ENCODE results near the gene PAX5.

The PAX5 gene

GRCh38 chr9:36960575-36960955, 73.5 kb downstream of the PAX5 start:
- no peak for DNase-seq (ENCODE audit: low read depth)

DNA sequence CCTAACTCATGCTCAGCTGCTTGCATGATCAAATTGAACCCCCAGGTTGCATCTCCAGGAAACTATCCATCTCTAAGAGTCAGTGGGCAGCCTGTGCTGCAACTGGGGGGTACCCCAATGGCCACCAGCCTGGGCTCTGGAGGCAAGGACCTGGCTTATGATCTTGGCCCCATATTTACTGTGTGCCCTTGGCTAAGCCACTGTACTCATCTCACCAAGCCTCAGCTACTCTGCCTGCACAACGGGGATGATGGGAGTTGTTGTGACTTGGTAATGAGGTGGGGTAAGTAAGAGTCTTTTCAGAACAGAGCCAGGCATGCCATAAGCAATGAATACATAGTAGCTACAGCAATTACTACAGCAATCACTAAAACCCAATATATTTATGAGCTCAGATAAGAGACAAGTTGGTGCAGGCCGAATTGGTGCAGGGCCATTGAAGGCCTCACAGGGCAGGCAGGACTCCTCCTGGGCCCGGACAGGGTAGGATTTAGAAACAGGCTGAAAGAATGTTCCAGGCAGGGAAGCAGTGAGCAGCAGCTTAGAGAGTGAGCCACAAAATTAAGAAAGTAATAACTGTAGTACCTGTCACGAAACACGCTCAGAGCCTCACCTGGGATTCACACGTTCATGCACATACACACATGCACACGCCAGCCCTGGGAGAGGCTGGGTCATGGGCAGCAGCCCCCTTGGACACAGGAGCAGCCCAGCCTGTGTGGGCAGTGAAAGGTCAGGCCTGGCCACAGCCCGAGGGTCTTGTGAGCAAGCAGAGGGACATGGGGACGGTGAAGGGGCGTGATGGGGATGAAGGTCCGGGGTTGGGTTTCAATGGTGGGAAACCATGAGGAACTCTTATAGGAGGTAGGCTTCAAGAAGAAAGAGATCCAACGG, 74.1 kb downstream of the PAX5 start:
- DNase-seq (ENCODE audit: low read depth): no peak

- DNase-seq (ENCODE audit: low read depth): no peak
Observed at GRCh38 chr9:36956908-36957307, 77.2 kb downstream of the PAX5 start.

DNA sequence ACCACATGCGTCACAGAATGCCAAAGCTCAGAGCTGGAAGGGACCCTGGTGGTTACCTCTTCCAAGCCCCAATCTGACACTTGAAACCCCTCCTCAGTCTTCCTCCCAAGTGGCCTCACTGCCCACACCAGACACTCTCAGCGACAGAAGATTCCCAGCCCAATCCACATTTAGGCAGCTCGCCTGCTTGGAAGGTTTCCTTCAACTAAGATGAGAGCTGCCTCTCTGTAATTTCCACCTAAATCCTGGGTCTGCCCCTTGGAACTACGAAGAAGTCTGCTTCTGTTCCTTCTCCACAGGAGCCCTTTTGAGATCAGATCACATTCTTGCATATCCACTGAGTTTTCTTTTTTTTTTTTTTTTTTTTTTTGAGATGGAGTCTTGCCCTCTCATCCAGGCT, 83.7 kb downstream of the PAX5 start:
- no peak for DNase-seq (ENCODE audit: low read depth)

- no peak for DNase-seq (ENCODE audit: low read depth)
Observed at GRCh38 chr9:36949466-36949865, 84.6 kb downstream of the PAX5 start.

GRCh38 chr9:36948051-36948450, 86.0 kb downstream of the PAX5 start:
- no peak for DNase-seq (ENCODE audit: low read depth)

- DNase-seq (ENCODE audit: low read depth): no peak
Observed at GRCh38 chr9:36946653-36947052, 87.4 kb downstream of the PAX5 start.

DNA sequence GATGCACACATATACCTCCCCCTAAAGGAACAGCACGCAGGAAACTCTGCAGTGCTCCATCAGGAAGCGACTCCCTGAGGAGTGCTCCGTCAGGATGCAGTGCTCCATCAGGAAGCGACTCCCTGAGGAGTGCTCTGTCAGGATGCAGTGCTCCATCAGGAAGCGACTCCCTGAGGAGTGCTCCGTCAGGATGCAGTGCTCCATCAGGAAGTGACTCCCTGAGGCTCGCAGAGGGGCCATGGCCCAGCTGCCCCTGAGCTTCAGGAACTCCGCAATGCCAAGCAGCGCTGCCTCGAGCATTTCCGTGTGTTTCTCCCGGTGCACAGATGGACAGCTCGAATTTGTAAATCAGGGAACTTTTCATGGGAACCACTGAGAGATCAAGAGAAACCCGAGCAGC, 88.1 kb downstream of the PAX5 start:
- no peak for DNase-seq (ENCODE audit: low read depth)

DNA sequence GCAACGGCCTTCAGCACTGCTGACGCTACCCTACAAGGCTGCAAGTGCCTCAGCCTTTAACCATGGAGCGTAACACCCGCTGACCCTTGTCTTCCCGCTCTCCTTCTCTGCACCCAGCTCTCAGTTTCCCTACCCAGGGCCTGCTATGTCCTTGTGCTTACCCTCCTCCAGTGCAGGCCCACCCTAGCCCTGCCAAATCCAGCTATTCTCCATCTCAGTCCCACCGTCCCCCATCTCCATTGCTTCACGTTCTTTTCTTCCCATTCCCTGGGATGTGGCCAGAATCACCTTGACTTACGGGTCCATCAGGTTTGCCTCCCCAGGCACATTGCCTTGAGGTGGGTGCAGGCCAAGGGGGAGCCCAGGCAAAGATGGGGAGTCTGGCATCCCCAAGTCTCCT, 91.2 kb downstream of the PAX5 start:
- DNase-seq (ENCODE audit: low read depth): no peak

DNA sequence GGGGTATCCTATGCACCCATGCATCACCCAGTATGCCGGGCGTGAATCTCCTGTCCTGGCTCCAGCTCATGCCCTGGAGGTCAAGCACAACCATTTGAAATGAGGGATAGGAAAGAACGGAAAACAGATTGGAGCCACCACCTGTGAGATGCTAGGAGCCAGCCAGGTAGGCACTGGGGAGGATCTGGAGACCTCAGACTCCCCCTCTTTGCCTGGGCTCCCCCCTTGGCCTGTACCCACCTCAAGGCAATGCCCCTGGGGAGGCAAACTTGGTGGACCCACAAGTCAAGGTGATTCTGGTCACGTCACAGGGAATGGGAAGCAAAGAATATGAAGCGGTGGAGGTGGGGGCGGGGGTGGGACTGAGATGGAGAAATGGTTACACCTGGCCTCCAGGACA, 92.6 kb downstream of the PAX5 start:
- DNase-seq (ENCODE audit: low read depth): no peak

DNA sequence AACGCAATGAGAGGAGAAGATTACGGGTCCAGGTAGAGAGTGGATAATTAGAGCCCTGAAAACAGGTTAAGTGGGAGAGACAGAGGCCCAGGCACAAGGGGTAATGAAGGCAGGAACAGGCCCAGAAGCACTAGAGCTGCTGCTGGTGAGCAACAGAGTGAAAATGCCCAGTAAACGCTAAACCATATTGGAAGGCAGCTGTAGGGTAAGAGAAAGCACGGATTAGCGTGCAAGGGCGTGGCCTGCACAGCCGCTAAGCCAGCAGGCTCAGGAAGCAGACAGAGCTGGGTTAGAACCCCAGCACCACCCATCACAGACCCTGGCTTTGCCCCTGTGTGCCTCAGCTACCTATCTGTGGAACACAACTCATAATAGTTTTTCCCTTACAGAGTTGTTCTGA, 93.2 kb downstream of the PAX5 start:
- no peak for DNase-seq (ENCODE audit: low read depth)

DNA sequence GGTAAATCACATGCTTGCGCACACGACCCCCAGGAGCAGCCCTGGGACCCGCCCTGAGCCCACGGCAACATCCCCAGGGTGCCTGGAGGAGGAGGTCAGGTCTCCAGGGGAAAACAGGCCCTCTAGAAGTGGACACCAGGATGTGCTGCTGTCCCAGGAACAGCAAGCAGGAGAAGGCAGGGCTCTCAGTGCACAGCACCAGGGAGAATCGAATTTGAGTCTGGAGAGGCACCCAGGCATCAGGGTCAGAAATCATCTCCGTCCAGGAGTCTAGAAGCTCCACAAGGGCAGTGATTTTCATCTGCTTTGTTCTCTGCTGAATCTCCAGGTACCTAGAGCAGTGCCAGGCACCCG, 93.6 kb downstream of the PAX5 start:
- DNase-seq (ENCODE audit: low read depth): no peak

GRCh38 chr9:36939655-36940499, 94.2 kb downstream of the PAX5 start:
- no peak for DNase-seq (ENCODE audit: low read depth)

DNA sequence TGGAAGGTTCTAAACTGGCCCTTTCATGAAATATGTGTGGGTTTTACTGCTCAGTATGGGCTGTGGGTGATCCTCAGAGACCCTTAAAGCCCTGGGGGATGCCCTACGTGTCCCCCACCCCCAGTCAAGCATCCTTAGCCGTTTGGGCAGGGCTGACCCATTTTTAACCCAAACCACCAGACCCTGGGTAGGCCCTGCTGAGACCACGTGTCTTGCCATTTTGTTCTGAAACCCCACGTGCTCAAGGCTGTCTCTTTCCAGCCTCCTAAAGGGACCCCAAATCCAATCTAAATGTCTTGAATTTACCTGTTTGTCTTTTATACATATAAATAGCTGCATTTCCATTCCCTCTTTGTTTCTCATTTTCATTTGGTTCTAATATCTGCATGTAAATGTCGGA, 94.9 kb downstream of the PAX5 start:
- DNase-seq (ENCODE audit: low read depth): no peak

GRCh38 chr9:36938617-36939016, 95.5 kb downstream of the PAX5 start:
- no peak for DNase-seq (ENCODE audit: low read depth)

DNA sequence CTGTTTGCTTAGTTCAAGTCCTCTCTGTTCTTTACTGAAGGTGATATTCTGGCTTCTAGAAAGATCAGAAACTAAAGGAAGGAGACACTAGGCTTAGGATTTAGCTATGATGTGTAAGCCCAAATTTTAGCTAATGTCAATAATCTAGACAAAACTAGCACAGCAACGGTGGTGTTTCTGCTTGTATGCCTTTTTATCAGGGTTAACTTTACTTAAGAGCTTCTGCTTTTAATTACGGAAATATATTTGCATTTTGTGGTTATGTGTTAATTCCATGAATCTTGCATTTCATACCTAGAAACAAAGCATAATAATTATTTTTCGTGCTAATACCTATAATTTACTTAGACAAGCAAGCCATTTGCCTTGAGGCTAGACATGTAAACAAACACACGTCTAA, 96.1 kb downstream of the PAX5 start:
- no peak for DNase-seq (ENCODE audit: low read depth)

- DNase-seq (ENCODE audit: low read depth): no peak
Observed at GRCh38 chr9:36937346-36937745, 96.7 kb downstream of the PAX5 start.

DNA sequence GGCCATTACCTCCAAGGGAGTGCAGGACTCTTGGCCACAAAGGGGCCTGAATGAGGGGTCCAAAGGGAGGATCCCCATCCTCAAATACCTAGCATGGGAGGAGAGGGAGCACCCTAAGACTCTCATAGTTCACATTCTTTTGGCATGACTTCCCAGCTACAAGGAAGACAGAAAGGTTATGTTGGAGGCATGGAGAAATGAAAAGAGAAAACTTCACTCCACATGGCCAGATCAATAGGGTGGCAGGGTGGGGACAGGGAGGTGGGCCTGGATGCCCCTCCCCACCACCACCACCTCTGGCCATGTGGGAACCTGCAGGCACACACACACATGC, 97.6 kb downstream of the PAX5 start:
- DNase-seq (ENCODE audit: low read depth): no peak

DNA sequence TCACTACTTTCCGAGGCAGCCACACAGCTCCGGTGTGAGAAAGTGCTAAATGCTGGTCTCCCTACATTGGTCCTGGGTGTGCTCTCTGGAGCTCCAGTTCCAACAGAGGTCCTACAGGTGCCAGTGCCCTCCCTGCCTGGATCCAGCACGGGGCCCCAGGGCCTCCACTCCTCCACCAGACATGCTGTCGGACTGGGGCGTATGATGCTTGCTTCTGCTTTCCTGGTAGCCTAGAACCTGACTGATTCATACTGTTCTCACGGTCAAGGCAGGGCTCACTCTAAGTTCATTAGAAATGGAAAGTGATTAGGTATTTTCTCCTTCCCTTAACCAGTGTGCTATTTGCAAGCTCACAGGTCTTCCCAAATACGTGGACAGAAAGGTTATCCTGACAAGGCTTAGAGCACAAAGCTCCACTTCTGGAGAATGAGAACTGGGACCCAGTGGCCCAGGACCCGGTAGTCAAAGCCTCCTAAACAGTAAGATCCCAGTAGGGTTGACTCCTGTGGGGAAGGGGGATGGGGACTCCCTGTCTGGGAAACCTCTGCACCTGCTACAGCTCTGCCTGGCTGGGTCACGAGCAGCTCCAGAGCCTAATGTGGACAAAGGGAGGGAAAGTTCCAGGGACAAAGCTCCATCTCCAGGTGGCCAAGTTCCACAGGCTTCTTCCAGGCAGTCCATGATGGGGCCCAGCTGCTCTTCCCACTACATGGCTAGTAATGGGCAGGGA, 98.1 kb downstream of the PAX5 start:
- no peak for DNase-seq (ENCODE audit: low read depth)

GRCh38 chr9:36935332-36935731, 98.7 kb downstream of the PAX5 start:
- DNase-seq (ENCODE audit: low read depth): no peak

GRCh38 chr9:36934478-36935065, 99.5 kb downstream of the PAX5 start:
- no peak for DNase-seq (ENCODE audit: low read depth)

DNA sequence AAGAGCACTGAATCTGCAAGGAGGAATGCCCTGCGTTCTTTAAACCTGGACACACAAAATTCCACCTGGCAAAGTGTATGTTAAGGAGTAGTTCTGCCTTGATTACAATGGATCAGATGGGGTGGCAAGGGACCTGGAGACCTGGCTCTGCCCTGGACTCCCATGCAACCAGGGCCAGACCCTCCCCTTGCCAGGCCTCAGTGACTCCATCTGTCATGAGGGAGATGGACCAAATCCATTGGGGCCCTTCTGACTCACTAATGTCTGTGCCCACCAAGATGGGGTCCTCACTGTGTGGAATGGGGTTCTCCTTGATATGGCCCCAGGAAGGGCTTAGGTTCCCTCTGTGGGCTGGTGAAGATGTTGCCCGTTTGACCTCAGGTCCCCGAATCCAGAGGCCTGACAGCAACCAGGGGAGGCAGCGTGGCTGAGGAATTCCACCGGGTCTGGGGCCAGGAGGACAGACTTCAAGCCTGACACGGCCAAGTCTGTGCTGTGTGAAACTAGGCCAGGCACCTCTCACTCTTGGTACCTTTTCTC, 100.3 kb downstream of the PAX5 start:
- DNase-seq (ENCODE audit: low read depth): no peak

All from HS-27A (cell line).